HG03139 (cell line): ENCODE results near the gene APC2.
"Not testable (repeated sequence)": the region's sequence is repeated elsewhere in the genome, so short reads cannot be mapped to it uniquely, and the experiment has no call there.

Experiments used
- ATAC-seq: cut with Tn5 transposase; IDR thresholded peaks from one replicate; pipeline ENCODE4 v1.9.1; 2021; ENCODE audit not compliant: unreplicated experiment

Gene APC2

GRCh38 chr19:1429750-1430149 lies 20.2 kb upstream of the APC2 start:
- ATAC-seq, result no peak

- no peak for ATAC-seq
Measured at GRCh38 chr19:1430246-1430645, 19.7 kb upstream of the APC2 start.

GRCh38 chr19:1431759-1432506 lies 18.0 kb upstream of the APC2 start:
- ATAC-seq, result no peak

GRCh38 chr19:1432507-1432887 lies 17.4 kb upstream of the APC2 start:
- no peak for ATAC-seq

GRCh38 chr19:1433119-1434039 lies 16.5 kb upstream of the APC2 start:
- ATAC-seq, result no peak

- no peak for ATAC-seq
Measured at GRCh38 chr19:1434040-1434366, 15.9 kb upstream of the APC2 start.

GRCh38 chr19:1434577-1435060 lies 15.3 kb upstream of the APC2 start:
- no peak for ATAC-seq

GRCh38 chr19:1435378-1435989 lies 14.4 kb upstream of the APC2 start:
- ATAC-seq, result no peak

- ATAC-seq, result no peak
Measured at GRCh38 chr19:1437609-1438008, 12.3 kb upstream of the APC2 start.

- no peak for ATAC-seq
Measured at GRCh38 chr19:1438035-1438932, 11.6 kb upstream of the APC2 start, which contains the start of gene RPS15. Gene RPS15, plus strand, starts transcription at chr19:1438396. Its CDS starts 30 bp downstream, at chr19:1438426.

GRCh38 chr19:1438933-1439354 lies 11.0 kb upstream of the APC2 start:
- ATAC-seq, result no peak

- not testable (repeated sequence) for ATAC-seq
Measured at GRCh38 chr19:1439525-1440417, 10.2 kb upstream of the APC2 start.

- no peak for ATAC-seq
Measured at GRCh38 chr19:1440418-1440801, 9.5 kb upstream of the APC2 start.

GRCh38 chr19:1441022-1441426 lies 8.9 kb upstream of the APC2 start:
- no peak for ATAC-seq

GRCh38 chr19:1441677-1442438 lies 8.1 kb upstream of the APC2 start:
- ATAC-seq, result no peak

- no peak for ATAC-seq
Measured at GRCh38 chr19:1445185-1445931, 4.6 kb upstream of the APC2 start.

GRCh38 chr19:1445932-1446712 lies 3.8 kb upstream of the APC2 start:
- no peak for ATAC-seq
